Neural progenitor cell (in vitro differentiated cells): Measurements from ENCODE around the gene SC5D.

Source experiments
- CTCF ChIP-seq: fragments of 200-600 bp; sonication (generic); IDR thresholded peaks from 2 replicates; pipeline ENCODE4 v1.5.1; 2017; ENCODE audit warnings: antibody characterized with exemption, mild to moderate bottlenecking
- EZH2 ChIP-seq: fragments of 200-600 bp; sonication (generic); IDR thresholded peaks from 2 replicates; pipeline ENCODE4 v1.6.1; 2017; ENCODE audit warnings: antibody characterized with exemption, mild to moderate bottlenecking, moderate library complexity
- EZH2phosphoT487 ChIP-seq: fragments of 200-600 bp; sonication (generic); IDR thresholded peaks from 2 replicates; pipeline ENCODE4 v1.6.1; 2017; ENCODE audit warnings: antibody characterized with exemption

GRCh38 chr11:121334973-121335710 lies 42.6 kb downstream of the SC5D start:
- TF ChIP-seq CTCF (no peak), EZH2phosphoT487 (no peak), EZH2 (no peak)
